Measurements from ENCODE around the gene MCCD1.

Gene MCCD1

DNA sequence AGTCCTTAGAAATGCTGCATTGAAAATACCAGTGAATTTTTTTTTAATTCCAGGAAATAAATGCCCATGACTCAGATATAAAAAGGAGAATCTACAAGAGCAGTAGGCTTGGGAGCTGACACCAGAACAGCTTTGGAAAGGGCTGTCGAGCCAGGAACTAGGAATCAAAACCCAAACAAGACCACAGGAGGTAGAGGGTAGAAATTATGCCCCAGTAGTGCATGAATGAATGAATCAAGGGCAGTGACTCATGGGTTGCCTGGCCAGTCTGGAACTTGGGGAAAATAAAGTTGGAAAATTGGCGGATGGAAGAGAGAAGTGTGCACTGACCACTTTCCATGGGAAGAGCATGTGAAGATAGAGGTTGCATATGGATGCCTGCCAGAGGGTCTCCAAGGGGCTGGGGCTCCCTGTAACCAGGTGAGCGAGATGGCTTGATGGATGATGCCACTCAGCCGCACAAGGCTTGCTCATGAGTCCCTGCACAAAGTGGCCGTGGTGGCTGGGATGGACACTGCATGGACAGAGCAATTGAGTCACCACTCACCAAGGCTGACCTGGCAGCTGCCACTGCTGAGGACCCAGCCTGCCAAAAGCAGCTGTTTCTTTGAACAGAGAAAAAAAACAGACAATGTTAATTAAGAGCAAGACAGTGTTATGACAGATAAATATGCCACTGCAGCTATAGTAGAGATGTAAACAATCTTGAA, 15.2 kb upstream of the MCCD1 start:
- DNase-seq, result no peak

DNA sequence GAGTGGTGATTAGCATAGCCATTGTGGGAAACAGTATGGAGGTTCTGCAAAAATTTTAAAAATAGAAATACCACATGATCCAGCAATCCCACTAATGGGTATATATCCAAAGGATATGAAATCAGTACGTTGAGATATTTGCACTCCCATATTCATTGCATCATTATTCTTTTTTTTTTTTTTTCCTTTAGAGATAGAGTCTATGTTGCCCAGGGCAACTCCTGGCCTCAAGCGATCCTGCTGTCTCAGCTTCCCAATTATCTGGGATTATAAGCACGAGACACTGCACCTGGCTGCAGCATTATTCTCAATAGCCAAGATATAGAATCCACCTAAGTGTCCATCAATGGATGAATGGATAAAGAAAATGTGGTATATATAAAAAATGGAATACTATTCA, 6.9 kb upstream of the MCCD1 start:
- no peak for DNase-seq

DNA sequence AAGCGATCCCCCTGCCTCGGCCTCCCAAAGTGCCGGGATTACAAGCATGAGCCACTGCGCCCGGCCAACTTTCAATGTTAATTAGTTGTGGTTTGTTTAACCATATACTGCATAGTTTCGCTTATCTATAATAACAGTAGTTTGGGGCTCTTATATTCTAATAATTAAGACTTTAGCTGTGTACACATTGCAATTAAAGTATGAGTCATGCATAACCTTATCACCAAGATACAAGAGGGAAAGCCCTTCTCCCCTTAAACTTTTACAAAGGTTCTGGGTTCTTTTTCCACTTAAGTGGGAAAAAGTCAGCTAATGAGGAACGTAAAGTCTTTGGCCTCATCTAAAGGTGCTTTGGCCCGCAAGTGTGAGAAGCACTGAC, 3.2 kb upstream of the MCCD1 start:
- no peak for DNase-seq

DNA sequence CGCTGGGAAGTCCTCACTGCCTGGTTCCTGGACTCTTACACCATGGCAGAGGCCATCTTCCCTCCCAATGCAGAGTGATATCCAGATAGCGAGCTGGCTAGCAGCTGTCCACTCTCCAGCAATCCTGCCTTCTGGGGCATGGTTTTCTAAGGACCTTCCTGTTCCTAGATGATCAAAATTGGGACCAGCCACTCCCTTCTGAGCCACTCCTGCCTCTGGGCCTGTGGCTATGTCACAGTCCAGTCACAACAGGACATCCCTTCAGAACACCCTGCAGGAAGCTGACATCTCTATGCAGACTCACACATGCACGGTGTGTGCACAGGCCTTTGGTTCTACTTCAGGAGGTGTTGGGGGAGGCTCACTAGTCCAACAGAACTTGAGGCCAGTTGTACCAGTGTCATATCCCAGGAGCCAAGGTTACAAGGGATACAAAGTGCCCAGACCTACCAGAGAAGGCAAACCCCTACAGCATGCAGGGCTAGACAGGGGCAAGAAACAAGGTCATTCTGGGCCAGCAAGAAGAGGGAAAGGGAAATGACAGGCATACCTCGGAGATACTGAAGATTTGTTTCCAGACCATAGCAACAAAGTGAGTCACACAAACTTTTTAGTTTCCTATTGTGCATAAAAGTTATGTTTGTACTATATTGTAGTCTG, 2.7 kb upstream of the MCCD1 start:
- DNase-seq, result no peak

DNA sequence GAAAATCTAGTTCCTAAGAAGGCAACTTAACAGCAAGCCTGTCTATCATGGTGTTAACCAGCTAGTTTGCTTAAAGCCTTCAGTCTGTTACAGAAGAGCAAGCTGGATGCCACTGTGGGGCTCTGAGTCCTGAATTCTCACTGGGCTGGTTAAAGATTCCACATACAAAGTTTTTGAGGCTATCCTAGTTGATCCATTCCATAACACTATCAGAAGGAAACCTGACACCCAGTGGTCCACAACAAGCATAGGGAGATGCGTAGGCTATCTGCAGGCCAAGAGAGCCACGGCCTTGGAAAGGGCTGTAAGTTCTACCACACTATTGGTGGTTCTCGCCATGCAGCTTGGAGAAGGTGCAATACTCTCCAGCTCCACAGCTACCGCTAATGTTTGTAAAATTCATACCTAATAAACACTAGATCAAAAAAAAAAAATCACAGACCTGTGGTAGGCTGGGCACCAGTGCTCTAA, 420 bp upstream of the MCCD1 start:
- DNase-seq, result no peak

DNA sequence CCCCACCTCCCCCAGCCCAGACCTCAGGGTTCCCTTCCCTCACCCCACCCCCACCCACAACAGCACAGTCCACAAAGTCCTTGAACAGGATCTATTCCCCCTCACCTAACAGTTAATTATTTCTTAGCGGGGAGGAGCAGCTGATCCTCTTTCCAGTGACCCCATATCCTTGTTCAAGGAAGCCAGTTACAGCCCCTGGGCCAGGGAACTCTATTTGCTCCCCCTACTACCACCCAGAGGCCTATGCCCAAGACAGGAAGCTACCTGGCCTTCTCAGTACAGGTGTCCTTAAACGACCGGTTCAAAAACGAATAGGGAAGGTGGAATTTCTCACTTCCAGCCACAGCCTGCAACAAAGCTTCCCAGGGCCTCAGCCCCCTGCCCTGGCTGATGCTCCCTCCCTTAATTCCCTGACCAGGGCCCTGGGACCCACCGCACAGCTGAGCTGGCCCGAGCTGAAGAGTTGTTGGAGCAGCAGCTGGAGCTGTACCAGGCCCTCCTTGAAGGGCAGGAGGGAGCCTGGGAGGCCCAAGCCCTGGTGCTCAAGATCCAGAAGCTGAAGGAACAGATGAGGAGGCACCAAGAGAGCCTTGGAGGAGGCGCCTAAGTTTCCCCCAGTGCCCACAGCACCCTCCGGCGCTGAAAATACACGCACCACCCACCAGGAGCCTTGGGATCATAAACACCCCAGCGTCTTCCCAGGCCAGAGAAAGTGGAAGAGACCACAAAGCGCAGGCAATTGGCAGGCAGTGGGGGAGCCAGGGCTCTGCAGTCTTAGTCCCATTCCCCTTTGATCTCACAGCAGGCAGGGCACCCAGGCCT, 778 bp downstream of the MCCD1 start:
- no peak for DNase-seq

DNA sequence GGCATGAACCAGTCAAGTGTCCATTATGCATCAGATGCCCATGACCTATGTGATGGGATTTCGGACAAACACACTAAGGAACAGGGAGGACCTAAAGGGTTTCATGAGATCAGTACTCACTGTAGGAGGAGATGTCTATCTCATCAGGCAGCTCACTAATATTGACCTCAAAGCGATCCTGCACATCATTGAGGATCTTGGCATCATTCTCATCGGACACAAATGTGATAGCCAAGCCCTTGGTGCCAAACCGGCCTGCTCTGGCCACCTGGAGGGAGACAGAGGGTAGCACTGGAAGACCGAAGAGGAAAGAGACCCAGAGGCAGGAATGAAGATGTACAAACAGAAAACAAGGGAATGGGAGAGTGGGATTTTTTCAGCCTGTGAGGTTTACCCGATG, 1.9 kb downstream of the MCCD1 start:
- no peak for DNase-seq

DNA sequence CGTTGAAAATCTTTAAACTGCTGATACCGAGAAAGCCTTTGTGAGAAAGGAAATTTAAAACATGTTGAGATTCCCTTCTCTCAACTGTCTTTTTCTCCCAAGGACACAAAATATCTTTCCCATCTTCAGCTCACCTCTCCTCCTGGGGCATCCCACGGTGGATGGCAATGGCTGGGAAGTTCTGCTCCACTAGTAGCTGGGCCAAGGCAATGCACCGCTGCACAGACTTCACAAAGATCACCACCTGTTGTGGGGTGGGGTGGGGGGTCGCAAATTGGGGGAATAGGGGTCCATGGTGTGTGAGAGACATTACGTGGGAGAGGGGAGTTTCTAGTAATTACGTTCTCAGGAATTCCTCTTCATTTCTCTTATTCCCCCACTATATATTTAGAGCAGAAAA, 2.4 kb downstream of the MCCD1 start:
- no peak for DNase-seq

DNA sequence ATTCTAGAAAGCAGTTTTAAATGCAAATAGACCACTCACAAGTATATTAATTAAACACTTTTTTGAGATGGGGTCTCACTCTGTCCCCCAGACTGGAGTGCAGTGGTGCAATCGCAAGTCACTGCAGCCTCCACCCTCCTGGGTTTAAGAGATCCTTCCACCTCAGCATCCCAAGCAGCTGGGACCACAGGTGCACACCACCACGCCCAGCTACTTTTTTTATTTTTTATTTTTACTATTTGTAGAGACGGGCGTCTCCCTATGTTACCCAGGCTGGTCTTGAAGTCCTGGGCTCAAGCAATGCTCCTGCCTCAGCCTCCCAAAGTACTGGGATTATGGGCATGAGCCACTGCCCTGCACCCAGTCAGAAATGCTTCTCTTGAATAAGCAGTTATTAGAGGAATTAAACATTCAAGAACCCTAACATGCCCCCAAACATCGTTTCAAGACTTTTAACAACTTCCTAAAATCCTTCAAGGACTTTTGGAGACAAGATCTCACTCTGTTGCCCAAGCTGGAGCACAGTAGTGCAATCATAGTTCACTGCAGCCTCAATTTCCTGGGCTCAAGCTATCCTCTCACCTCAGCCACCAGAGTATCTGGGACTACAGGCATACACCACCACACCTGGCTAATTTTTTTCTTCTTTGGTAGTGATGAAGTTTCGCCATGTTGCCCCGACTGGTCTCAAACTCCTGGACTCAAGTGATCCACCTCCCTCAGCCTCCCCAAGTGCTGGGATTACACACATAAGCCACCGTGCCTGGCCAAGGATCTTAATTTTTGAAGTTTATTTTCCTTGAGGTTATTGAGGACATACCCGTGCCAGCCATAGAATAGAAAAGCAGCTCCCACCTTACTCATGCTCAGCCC, 3.2 kb downstream of the MCCD1 start:
- DNase-seq, result no peak

DNA sequence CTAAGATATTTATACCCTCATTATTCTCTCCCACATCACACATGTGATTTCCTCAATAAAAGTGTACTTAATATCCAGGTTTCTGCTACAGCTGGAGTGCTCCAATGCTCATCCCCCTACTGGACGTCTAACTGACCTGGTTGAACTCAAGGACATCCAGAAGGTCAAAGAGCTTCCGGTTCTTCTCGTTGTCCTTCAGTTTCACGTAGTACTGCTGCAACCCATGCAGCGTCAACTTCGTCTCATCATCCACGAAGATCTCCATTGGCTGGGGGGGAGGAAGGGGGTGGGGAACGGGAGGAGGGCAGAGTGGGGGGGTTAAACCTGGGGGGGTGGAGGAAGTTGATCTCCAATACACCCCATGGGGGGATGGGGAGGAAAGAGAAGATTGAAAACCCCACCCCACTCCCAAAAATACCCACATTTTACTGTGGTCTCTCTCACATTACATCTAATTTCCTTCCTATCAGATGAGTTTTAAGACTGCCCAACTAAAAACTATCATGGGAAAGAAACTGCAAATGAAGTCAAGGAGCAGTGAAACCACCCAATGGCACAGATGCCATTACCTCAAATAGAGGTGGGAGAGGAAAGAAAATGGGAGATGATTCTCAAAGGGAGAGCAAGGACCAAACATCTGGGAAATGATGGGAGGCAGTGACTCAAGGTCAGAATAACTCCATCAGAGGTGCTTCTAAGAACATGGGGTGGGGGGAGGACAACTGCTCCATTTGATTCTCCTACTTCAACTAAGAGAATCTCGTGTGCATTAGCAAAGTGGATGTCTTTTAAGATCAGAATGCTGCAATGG, 4.1 kb downstream of the MCCD1 start:
- no peak for DNase-seq

DNA sequence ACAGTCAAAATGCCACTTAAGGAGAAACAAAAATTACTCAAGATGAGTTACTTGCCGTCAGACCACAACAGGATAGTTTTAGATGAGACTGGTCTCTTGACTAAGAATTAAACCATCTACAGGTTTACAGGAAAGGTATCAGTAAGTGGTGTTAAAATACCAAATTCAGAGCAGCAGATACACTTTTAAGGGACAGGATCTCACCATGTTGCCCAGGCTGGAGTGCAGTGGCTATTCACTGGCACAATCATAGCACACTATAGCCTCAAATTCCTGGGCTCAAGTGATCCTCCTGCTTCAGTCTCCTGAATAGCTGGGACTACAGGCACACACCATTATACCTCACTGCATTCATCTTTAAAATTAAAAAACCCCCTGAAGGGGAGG, 4.7 kb downstream of the MCCD1 start:
- DNase-seq, result no peak

DNA sequence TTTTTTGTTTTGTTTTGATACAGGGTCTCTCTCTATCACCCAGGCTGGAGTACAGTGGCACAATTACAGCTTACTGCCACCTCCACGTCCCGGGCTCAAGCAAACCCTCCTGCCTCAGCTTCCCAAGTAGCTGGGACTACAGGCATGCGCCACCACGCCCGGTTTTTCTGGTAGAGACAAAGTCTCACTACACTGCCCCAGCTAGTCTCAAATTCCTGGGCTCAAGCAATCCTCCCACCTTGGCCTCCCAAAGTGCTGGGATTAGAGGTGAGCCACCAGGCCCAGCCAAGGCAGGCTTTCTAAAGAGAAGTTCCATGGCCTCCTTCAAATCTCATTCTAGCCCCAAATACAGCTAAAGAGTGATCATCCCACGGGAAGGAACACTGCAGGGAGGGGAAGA, 5.2 kb downstream of the MCCD1 start:
- no peak for DNase-seq

DNA sequence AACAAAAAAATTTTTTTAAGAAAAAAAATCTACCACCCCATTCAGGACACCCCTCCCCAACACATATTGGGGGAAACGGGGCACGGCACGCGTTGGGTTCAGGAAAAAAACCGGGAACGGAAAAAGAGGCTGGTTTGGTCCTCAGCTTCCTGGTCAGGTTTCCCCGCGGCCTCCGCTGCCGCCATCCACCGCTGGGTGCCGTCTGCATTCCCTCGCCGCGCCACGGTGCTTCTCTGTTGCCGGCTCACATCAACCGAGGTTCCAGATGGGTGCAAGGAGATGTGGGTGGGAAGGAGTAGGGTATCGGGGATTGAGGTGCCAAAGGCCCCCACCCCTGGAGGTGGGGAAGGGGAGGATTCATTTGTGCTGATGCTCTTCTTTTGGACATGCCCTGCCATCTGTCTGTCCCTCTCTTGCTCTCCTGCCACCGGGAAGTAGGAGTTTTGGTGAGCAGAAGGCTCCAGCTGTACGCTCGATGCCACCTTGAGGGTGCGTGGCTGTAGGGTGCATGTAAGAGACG, 5.8 kb downstream of the MCCD1 start:
- no peak for DNase-seq

DNA sequence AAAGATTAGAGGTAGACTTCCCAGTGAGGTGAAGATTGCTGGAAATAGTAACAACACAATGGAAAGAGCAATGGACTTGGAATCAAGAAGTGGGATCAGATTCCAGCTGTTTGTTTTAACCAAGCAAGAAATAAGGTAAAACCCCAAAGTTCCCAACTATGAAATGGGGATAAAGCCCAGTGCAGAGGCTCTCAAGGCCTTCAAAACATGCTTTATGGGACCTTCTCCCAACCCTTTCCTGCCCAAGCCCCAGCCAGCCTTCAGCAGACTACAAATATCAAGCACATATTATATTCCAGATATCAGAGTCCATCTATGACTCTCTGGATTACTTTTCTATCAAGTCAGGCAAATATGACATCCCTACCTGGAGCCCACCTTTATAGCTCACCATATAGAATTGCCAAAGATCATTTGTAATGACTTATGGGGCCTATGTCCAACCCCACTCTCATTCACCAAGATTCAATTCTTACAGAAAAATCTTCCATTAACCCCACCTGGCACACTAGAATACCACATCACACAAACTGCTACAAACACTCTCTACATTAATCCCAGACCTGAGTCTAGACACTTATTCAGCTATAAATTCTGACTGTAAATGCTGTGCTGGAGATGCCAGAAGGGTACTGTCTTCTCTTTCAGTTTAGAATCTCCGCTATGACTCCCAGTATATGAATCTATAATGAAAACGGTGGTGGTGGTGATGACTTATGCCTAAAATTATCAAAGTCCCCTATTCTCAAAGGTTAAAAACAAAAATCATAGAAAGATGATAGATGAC, 7.0 kb downstream of the MCCD1 start:
- DNase-seq, result no peak

DNA sequence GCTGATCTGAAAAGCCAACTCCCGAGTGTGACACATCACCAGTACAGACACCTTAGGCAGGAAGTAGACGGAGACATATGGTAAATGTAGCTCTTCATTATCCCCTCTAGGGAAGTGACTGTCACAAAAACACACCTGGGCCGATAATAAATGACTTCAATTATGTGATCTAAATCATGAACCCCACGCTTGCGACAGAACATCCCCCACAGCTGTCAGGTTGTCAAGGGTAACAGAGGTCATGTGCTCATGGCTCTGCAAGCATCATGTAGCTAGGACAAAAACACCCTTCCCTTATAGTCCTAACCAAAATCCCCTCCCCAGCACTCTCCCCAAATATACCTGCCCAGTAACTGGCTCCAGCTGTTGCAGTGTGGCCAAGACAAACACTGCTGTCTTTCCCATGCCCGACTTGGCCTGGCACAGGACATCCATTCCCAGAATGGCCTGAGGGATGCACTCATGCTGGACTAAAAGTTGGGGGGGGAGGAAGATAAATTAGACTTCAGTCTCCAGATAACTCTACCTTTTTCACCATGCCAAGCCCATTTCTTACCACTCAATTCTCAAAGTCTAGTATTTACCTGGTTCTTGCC, 10.1 kb downstream of the MCCD1 start:
- DNase-seq, result no peak

DNA sequence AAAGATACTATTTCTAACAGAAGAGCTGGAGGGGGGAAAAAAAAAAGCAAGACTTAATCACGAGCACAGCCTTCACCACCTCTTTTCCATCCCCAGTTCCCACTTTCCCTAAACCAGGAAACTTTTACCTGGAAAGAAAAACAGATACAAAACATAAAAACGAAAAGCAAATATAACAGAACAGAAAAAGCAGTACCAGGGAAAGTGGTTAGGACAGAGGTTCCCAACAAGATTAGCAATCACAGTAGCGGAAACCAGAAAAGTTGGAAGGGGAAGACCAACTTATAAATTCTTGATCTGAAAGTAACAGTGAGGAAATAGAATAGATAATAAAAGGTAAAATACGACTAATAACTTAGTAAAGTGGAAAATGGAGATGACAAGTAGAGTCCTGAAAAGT, 11.9 kb downstream of the MCCD1 start:
- no peak for DNase-seq

DNA sequence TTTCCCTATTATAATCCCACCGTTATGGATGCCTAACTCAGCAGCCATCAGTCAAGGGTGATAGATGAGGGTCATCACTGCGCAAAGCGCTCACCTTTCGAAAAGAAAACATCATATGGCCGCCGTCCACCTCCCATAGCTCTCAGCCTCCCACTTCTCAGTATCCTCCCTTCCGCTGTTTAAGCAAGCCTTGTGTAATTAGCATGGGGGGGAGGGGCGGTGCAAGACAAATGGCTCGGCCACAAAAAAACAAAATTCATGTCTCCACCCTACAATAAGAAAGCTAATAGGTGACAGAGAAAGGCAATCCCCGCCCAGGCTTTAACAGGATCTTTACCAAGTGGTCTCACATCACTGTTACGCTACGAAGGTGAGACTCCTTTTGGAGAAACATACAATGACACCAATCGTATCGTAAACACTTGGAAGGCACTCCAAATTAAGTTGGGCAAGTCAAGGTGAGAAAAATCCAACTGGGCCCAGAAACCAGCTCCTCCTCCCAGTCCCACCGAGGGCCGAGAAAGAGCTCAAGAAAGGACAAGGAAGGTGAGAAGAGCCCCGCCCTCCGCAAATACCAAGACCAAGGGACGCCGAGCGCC, 12.4 kb downstream of the MCCD1 start:
- peak; percentile 14 for DNase-seq

DNA sequence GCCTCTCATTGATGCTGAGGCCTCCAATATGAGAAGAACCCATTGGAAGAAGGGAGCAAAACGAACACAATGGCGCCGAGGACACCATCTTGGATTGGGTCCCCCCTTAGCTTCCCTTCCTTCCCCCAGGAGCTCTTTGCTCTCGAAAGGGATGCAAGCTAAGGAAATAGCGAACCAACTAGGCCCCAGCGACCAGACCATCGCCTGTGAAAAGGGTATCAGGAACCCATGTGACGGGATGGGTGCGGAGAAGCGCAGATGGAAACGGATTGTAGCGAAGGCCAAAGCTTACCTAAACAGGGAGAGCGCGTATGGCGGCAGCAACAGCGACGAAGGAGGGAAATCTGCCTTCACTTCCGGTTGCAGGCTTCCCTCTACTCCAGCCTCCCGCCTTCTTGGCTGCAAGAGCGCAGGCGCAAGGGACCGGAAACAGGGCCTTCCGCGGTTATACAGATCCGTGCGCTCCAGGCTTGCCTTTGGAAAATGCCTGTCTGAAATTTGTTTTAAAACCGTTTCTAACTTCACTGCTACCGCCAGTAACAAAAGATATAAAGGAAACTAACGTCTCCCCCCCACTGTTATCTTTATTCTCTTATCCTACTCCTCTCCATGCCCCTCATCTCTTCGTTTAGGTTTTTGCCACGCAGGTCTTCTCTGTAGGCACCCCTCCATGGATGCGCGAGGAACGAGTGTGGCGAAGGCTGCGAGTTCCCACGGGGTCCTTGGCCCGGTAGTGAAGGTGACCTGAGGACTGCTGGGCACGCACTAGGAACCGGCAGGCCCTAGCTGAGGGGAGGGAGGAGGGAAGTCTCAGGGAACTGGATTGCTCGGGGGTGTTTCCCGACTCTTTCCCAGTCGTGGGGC, 13.1 kb downstream of the MCCD1 start, which contains the start of gene DDX39B:
TSS of gene DDX39B (minus strand) at position 346 of the 864 bp plus-strand sequence. CDS start 1,471 bp downstream, outside the sequence.
- peak; percentile 97 for DNase-seq

DNA sequence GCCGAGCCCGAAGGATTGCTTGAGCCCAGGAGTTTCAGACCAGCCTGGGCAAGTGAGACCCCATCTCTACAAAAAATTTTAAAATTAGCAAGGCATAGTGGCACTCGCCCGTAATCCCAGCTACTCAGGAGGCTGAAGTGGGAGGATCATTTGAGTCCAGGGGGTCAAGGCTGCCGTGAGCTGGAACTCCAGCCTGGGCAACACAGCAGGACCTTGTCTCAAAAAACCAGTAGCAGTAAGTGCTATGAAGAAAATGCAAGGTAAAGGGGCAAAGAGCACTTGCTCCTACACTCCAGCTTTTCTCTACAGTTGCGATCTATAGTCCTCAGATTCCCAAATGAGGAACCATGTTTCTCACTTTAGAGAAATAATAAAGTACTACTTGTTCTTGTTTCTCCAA, 14.9 kb downstream of the MCCD1 start:
- no peak for DNase-seq
